Parathyroid adenoma (tissue), 2 donors: ENCODE data around the gene NPTXR.
"Not testable (repeated sequence)": the region's sequence is repeated elsewhere in the genome, so short reads cannot be mapped to it uniquely, and the experiment has no call there.

Source experiments
- H2AFZ ChIP-seq: fragments of 300-600 bp; sonication (generic); one replicate; pipeline ENCODE4 v1.7.0; 2017; ENCODE audit warnings: antibody characterized with exemption, mild to moderate bottlenecking
- H3K27ac ChIP-seq: fragments of 300-600 bp; sonication (generic); one replicate; pipeline ENCODE4 v1.7.0; 2017
- H3K27me3 ChIP-seq: fragments of 300-600 bp; sonication (generic); one replicate; pipeline ENCODE4 v1.7.0; 2017; ENCODE audit warnings: low read length; ENCODE audit not compliant: control insufficient read depth, insufficient read depth
- H3K36me3 ChIP-seq: fragments of 300-600 bp; sonication (generic); one replicate; pipeline ENCODE4 v1.7.0; 2017; ENCODE audit warnings: low read length; ENCODE audit not compliant: control insufficient read depth, insufficient read depth
- H3K4me1 ChIP-seq: fragments of 300-600 bp; sonication (generic); one replicate; pipeline ENCODE4 v1.7.0; 2017; ENCODE audit warnings: control low read depth
- H3K4me2 ChIP-seq: fragments of 300-600 bp; sonication (generic); one replicate; pipeline ENCODE4 v1.7.0; 2017; ENCODE audit warnings: low read length
- H3K4me3 ChIP-seq: fragments of 300-600 bp; sonication (generic); one replicate; pipeline ENCODE4 v1.7.0; 2017; ENCODE audit warnings: low read depth, low read length
- H3K79me2 ChIP-seq: fragments of 300-600 bp; sonication (generic); one replicate; pipeline ENCODE4 v1.7.0; 2017; ENCODE audit warnings: control low read depth
- H3K9ac ChIP-seq: fragments of 300-600 bp; sonication (generic); one replicate; pipeline ENCODE4 v1.7.0; 2017; ENCODE audit warnings: mild to moderate bottlenecking
- H3K9me3 ChIP-seq: fragments of 300-600 bp; sonication (generic); one replicate; pipeline ENCODE4 v1.7.0; 2017; ENCODE audit warnings: low read length; ENCODE audit not compliant: control insufficient read depth
- TF ChIP-seq, protein P1 (sequence below): fragments of 300-600 bp; sonication (generic); IDR thresholded peaks from one replicate; pipeline ENCODE4 v1.7.0; 2017; ENCODE audit warnings: antibody characterized with exemption, mild to moderate bottlenecking
- donor health status: primary hyperparathyroidism.

The NPTXR gene

DNA sequence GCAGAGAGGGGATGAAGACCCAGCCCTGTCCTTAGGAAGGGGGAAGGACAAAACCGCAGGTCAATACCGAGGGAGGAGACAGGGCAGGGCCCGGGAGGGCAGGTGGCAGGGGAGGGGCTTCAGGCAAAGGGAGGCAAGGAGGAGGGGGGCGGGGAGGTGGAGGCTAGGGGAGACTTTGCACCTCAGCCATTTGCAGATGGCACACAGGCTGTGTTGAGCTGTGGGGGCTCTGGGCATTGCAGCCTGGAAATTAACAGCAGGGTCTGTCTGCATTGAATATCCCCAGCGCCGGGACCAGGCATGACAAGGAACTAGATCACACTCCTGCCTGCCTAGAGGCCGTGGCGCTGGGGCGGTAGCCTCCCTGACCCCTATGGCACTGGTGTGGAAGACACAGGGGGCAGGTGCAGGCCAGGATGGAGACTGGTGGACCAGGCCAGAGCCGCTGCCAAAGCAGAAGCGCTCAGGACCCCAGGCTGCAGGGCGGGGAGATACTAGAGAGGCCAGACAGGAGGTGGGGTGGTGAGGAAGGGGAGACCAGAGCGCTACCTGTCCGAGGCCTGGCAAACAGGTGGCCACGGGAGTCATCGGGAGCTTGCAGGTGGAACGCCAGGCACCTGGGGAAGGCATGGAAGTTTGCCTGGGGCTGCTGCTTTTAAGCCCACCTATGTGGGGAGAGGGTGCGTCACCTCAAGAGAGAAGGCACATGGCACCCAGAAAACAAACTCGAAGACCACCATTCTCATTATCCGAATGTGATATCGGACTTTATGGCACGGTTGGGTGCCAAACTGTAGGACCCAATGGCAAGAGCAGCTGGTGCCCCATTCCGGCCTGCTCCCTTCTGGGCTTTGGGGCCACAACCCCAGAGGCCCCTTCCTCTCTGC lies 16.7 kb upstream of the NPTXR start:
- H3K4me3 ChIP-seq = no peak overlapping the region

GRCh38 chr22:38859581-38860282 lies 15.9 kb upstream of the NPTXR start:
- Histone ChIP-seq H2AFZ (no peak overlapping the region), H3K9ac (no peak overlapping the region), H3K27me3 (no peaks in the 10 kb centered on the region), H3K36me3 (no peaks in the 10 kb centered on the region), H3K4me3 (no peak overlapping the region), H3K79me2 (no peaks in the 10 kb centered on the region), H3K4me2 (no peak overlapping the region), H3K9me3 (no peaks in the 10 kb centered on the region), H3K4me1 (peaks cover 10% of the 10 kb centered on the region), H3K27ac (no peak overlapping the region)
- TF ChIP-seq, protein P1, sequence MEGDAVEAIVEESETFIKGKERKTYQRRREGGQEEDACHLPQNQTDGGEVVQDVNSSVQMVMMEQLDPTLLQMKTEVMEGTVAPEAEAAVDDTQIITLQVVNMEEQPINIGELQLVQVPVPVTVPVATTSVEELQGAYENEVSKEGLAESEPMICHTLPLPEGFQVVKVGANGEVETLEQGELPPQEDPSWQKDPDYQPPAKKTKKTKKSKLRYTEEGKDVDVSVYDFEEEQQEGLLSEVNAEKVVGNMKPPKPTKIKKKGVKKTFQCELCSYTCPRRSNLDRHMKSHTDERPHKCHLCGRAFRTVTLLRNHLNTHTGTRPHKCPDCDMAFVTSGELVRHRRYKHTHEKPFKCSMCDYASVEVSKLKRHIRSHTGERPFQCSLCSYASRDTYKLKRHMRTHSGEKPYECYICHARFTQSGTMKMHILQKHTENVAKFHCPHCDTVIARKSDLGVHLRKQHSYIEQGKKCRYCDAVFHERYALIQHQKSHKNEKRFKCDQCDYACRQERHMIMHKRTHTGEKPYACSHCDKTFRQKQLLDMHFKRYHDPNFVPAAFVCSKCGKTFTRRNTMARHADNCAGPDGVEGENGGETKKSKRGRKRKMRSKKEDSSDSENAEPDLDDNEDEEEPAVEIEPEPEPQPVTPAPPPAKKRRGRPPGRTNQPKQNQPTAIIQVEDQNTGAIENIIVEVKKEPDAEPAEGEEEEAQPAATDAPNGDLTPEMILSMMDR = no peak

More for the DNA sequence above, 16.7 kb upstream of the NPTXR start:
- peaks cover 14% of the 10 kb centered on the region for H3K4me1 ChIP-seq
- no peak overlapping the region for H3K27ac ChIP-seq
- H3K79me2 ChIP-seq = no peaks in the 10 kb centered on the region
- H3K36me3 ChIP-seq = no peaks in the 10 kb centered on the region
- no peak overlapping the region for H3K9ac ChIP-seq
- no peak overlapping the region for H3K4me2 ChIP-seq
- no peaks in the 10 kb centered on the region for H3K9me3 ChIP-seq
- TF ChIP-seq, protein P1 = no peak
- H2AFZ ChIP-seq = no peak overlapping the region
- H3K27me3 ChIP-seq = no peaks in the 10 kb centered on the region

DNA sequence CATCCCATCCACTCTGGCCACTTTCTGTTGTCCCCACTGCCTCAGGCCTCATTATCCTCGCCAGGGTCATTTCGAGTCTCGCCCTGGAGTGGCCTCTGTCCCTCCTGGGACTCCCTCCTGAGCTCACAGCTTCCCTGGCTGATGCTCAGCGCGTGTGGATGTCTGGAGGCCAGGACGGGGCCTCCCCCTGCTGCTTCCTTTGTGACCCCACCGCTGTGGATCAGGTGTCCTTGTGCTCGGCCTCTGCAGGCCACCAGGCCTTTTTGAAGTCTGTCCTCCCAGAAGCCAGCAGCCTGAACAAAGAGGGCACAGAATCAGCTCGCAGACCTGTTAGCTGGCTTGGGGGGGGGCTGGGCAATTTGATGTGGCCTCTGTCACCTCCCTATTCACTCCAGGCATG lies 14.7 kb upstream of the NPTXR start:
- Histone ChIP-seq H2AFZ (no peak overlapping the region), H3K4me3 (no peak overlapping the region), H3K4me2 (no peak overlapping the region), H3K27me3 (no peaks in the 10 kb centered on the region), H3K36me3 (no peaks in the 10 kb centered on the region), H3K9me3 (no peaks in the 10 kb centered on the region), H3K27ac (no peak overlapping the region), H3K4me1 (peaks cover 6% of the 10 kb centered on the region), H3K79me2 (no peaks in the 10 kb centered on the region), H3K9ac (no peak overlapping the region)
- TF ChIP-seq, protein P1 = no peak

DNA sequence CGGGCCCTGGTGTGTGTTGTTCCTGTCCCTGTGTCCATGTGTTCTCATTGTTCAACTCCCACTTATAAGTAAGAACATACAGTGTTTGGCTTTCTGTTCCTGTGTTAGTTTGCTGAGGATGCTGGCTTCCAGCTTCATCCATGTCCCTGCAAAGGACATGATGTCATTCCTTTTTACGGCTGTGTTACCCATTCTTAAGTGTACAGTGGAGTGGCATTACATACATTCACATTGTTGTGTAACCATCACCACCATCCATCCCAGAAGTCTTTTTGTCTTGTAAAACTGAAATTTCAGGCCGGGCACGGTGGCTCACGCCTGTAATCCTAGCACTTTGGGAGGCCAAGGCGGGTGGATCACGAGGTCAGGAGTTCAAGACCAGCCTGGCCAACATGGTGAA lies 10.6 kb upstream of the NPTXR start:
- not testable (repeated sequence) for H3K27ac ChIP-seq, H3K36me3 ChIP-seq

GRCh38 chr22:38853883-38854282 lies 10.1 kb upstream of the NPTXR start:
- H3K79me2 ChIP-seq, H3K4me1 ChIP-seq, H3K27ac ChIP-seq: not testable (repeated sequence)

More for the DNA sequence above, 10.6 kb upstream of the NPTXR start:
- not testable (repeated sequence) for H3K27me3 ChIP-seq, H2AFZ ChIP-seq, H3K9me3 ChIP-seq, H3K9ac ChIP-seq, H3K4me3 ChIP-seq, H3K4me2 ChIP-seq, H3K4me1 ChIP-seq, H3K79me2 ChIP-seq

More at GRCh38 chr22:38853883-38854282, 10.1 kb upstream of the NPTXR start:
- not testable (repeated sequence) for H3K36me3 ChIP-seq, H3K4me3 ChIP-seq, H3K9me3 ChIP-seq, H3K9ac ChIP-seq, H2AFZ ChIP-seq, H3K27me3 ChIP-seq, H3K4me2 ChIP-seq
